Measurements from ENCODE around the gene ERC2.

The ERC2 gene

DNA sequence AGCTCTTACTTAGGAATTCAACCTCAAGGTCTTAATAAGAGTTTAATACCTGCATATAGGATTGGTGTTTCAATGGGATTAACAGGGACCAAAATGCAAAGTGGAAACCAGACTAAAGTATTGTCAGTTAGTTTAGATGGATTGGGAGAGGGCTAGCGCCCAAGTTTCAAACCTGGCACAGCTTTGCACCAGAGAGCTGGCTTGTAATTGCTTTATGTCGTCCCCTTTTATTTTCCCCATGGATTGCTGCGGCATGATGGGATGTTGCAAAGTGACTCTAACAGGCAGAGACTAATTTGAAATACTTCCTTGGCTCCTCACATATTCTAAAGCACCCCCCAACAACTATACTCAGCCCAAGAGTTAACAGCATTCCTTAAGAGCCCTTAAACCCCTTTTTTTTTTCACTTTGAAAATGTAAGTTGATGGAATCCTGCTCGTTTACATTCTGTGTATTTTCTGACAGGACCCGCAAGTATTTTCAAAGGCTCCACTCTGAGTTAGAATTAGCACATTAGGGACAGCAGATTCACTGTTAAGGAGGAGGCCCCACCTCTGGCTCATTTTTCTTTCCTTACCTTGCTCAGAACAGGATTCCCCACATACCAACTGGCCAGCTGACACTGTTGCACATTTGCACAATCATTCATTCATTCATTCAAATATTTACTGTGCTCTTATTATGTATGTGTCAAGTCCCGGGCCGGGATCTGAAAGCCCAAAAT, 214.2 kb downstream of the ERC2 start:
- H3K4me3 ChIP-seq (ENCODE audit: control insufficient read depth, low read depth, low read length) = no peak overlapping the region
- DNase-seq (ENCODE audit: low read depth) = no peak
- no peak for TF ChIP-seq CTCF (IDR thresholded peaks at IDR 0.05; ENCODE audit: control insufficient read depth, insufficient read depth, low read depth, low read length, missing control alignments)

DNA sequence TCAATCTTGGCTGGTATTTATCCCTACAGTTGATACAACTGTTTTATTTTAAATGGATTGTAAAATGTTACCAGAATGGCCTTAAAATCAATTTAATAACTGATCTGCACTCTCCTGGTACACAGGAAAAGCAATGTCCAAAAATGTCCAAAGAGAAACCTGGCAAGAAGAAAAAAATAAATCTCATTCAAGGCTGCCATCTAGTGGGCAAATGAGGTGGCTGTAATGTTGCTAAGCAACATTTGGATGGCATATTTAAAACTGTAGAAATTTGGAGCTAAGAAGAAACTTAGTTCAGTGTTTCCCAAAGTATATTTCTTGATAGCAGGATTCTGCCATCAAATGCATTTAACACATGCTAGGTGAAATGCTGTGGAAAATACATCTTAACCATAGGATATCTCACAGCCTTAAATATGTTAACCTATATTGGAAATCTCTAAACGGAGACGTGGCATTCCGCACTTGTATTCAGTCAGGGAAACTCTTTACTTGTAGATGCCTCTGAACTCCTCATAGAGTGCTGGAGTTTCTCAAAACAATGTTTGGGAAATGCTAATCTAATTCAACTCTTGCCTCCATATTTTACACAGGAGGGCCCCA, 216.8 kb downstream of the ERC2 start:
- no peak overlapping the region for H3K4me3 ChIP-seq (ENCODE audit: control insufficient read depth, low read depth, low read length)
- DNase-seq (ENCODE audit: low read depth) = peak; percentile 16
- TF ChIP-seq CTCF (IDR thresholded peaks at IDR 0.05; ENCODE audit: control insufficient read depth, insufficient read depth, low read depth, low read length, missing control alignments) = peak; percentile 65

GRCh38 chr3:56248021-56248420, 220.2 kb downstream of the ERC2 start:
- no peak overlapping the region for H3K4me3 ChIP-seq (ENCODE audit: control insufficient read depth, low read depth, low read length)
- DNase-seq (ENCODE audit: low read depth) = no peak
- no peak for TF ChIP-seq CTCF (IDR thresholded peaks at IDR 0.05; ENCODE audit: control insufficient read depth, insufficient read depth, low read depth, low read length, missing control alignments)

- DNase-seq (ENCODE audit: low read depth) = no peak
- H3K4me3 ChIP-seq (ENCODE audit: control insufficient read depth, low read depth, low read length) = no peak overlapping the region
- TF ChIP-seq CTCF (IDR thresholded peaks at IDR 0.05; ENCODE audit: control insufficient read depth, insufficient read depth, low read depth, low read length, missing control alignments) = no peak
Observed at GRCh38 chr3:56238299-56238698, 230.0 kb downstream of the ERC2 start.

DNA sequence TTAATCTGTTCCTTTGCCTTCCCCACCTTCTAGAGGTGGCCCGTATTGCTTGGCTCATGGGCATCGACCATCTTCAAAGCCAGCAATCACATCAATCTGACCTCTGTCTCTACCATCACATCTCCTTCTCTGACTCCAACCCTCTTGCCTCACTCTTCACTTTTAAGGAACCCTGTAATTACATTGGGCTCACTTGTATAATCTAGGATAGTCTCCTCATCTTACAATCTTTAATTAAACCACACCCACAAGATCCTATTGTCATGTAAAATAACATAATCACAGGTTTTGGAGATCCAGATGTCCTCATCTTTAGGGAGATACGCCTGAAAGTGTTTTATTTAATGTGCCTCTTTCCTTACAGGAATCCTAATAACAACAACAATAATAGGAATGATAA, 234.5 kb downstream of the ERC2 start:
- TF ChIP-seq CTCF (IDR thresholded peaks at IDR 0.05; ENCODE audit: control insufficient read depth, insufficient read depth, low read depth, low read length, missing control alignments) = no peak
- H3K4me3 ChIP-seq (ENCODE audit: control insufficient read depth, low read depth, low read length) = no peak overlapping the region
- no peak for DNase-seq (ENCODE audit: low read depth)

DNA sequence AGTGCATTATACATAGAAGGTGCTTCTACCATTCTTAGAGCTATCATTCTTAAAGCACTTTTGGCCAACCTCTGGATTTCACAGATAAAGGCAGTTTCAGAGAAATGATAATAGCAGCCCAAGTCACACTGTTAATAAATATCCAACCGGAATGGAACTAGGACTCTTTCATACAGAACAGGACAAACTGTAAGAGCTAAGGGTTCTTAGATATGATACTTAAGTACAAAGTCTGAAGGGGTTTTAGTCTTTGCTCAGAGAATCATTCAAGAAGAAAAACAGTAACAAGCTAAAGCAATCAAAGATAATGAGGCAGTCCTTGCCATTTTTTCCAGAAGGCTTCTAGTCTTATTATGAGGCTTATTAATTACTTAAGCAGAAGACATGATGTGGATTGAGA, 239.0 kb downstream of the ERC2 start:
- no peak overlapping the region for H3K4me3 ChIP-seq (ENCODE audit: control insufficient read depth, low read depth, low read length)
- no peak for TF ChIP-seq CTCF (IDR thresholded peaks at IDR 0.05; ENCODE audit: control insufficient read depth, insufficient read depth, low read depth, low read length, missing control alignments)
- DNase-seq (ENCODE audit: low read depth) = no peak

All from AG09309 (cell line).